NCI-H2171 treated with DMSO at 0.1 percent for 48 hours (cell line): Measurements from ENCODE around the gene SYNJ2.
A peak's percentile ranks its signal among the peaks of the same experiment; 100 is the strongest.

Experiments used
- DNase-seq: peaks from one replicate; lab custom pipeline; 2025; lab: John Stamatoyannopoulos, UW

The SYNJ2 gene

GRCh38 chr6:158081657-158081935 lies 99.9 kb downstream of the SYNJ2 start:
- DNase-seq = no peak

GRCh38 chr6:158083455-158084325 lies 102.0 kb downstream of the SYNJ2 start:
- DNase-seq = no peak

- DNase-seq = no peak
Measured at GRCh38 chr6:158085261-158086053, 103.8 kb downstream of the SYNJ2 start.

- no peak for DNase-seq
Measured at GRCh38 chr6:158086054-158086503, 104.4 kb downstream of the SYNJ2 start.

GRCh38 chr6:158086504-158087223 lies 105.0 kb downstream of the SYNJ2 start:
- no peak for DNase-seq

- DNase-seq = no peak
Measured at GRCh38 chr6:158087224-158087867, 105.7 kb downstream of the SYNJ2 start.

- DNase-seq = no peak
Measured at GRCh38 chr6:158092806-158093205, 111.1 kb downstream of the SYNJ2 start.

GRCh38 chr6:158095031-158095430 lies 113.4 kb downstream of the SYNJ2 start:
- DNase-seq = no peak

- no peak for DNase-seq
Measured at GRCh38 chr6:158095671-158096070, 114.0 kb downstream of the SYNJ2 start.

- DNase-seq = no peak
Measured at GRCh38 chr6:158103228-158103627, 121.6 kb downstream of the SYNJ2 start.

GRCh38 chr6:158104696-158105095 lies 123.0 kb downstream of the SYNJ2 start:
- no peak for DNase-seq

- DNase-seq = no peak
Measured at GRCh38 chr6:158109748-158110147, 128.1 kb downstream of the SYNJ2 start.

GRCh38 chr6:158110986-158111385 lies 129.3 kb downstream of the SYNJ2 start:
- DNase-seq = no peak

- DNase-seq = no peak
Measured at GRCh38 chr6:158111987-158112386, 130.3 kb downstream of the SYNJ2 start.

GRCh38 chr6:158113802-158114201 lies 132.1 kb downstream of the SYNJ2 start:
- DNase-seq = no peak

- no peak for DNase-seq
Measured at GRCh38 chr6:158115102-158115501, 133.4 kb downstream of the SYNJ2 start.

GRCh38 chr6:158115508-158115907 lies 133.8 kb downstream of the SYNJ2 start:
- DNase-seq = no peak

GRCh38 chr6:158118886-158119285 lies 137.2 kb downstream of the SYNJ2 start:
- no peak for DNase-seq

GRCh38 chr6:158121335-158121734 lies 139.7 kb downstream of the SYNJ2 start:
- peak; percentile 36 for DNase-seq

GRCh38 chr6:158122048-158122447 lies 140.4 kb downstream of the SYNJ2 start:
- no peak for DNase-seq

- DNase-seq = no peak
Measured at GRCh38 chr6:158124288-158124687, 142.6 kb downstream of the SYNJ2 start.

- DNase-seq = no peak
Measured at GRCh38 chr6:158125271-158125670, 143.6 kb downstream of the SYNJ2 start.
